ENCODE measurements around the gene DELE1.

DELE1 gene, protein sequence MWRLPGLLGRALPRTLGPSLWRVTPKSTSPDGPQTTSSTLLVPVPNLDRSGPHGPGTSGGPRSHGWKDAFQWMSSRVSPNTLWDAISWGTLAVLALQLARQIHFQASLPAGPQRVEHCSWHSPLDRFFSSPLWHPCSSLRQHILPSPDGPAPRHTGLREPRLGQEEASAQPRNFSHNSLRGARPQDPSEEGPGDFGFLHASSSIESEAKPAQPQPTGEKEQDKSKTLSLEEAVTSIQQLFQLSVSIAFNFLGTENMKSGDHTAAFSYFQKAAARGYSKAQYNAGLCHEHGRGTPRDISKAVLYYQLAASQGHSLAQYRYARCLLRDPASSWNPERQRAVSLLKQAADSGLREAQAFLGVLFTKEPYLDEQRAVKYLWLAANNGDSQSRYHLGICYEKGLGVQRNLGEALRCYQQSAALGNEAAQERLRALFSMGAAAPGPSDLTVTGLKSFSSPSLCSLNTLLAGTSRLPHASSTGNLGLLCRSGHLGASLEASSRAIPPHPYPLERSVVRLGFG

DNA sequence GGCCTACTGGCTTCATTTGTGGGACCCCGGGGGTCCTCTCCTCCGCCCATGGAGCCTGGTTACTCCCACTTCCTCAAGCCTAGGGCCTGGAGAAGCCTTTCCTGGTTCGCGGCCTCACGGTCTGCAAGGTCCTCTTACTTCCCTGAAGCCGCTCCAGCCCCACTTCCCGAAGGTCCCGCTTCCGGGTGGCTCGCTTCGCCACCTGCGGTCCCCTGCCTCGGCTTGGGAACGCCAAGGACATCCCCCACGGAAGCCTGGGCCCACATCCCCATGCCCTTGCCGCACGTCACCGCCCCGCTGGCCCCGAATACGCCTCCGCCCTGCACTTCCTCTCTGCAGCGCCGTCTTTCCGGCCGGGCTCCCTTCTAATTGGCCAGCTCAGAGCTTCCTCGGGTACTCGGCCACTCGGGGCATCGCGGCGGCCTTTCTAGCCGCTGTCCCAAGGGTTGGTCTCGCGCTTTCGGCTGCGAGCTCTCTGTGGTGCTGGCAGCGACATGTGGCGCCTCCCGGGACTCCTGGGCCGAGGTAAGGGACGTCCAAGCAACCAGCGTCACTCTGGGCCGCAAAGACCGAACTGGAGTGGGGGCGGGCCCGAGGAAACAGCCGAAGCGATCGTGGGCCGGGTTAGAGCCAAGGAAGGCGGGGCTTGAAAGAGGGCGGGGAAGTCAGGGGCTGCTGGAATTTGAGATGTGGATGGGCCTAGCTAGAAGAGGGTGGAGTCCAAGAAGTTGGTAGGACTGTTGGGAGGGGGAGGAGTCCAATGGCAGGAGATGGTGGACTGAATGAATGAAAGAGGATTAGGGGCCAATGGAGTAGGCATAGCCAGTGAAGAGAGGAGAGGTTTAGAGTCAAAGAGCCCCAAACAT lies at the start of gene DELE1:
TSS of gene DELE1 (plus strand) at position 424 of the 866 bp plus-strand sequence. CDS start at position 495, 71 bp downstream.
- peak; percentile 89 for DNase-seq

DNA sequence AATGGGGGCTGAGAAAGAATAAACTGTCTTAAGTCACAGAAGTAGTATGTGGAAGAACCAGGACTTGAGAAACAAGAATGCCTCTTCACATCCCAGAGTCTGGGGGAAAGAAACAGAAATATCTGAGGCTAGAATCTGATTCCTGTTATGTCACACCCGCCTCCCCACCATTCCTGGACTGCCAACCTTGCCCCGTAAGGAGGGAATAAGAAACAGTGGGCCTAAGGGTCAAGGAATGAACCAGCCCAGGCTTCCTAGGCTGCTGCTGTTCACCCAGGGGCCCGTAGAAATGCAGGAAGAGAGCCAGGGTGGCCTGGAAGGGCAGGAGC lies 49.8 kb upstream of the DELE1 start:
- no peak for DNase-seq

DNA sequence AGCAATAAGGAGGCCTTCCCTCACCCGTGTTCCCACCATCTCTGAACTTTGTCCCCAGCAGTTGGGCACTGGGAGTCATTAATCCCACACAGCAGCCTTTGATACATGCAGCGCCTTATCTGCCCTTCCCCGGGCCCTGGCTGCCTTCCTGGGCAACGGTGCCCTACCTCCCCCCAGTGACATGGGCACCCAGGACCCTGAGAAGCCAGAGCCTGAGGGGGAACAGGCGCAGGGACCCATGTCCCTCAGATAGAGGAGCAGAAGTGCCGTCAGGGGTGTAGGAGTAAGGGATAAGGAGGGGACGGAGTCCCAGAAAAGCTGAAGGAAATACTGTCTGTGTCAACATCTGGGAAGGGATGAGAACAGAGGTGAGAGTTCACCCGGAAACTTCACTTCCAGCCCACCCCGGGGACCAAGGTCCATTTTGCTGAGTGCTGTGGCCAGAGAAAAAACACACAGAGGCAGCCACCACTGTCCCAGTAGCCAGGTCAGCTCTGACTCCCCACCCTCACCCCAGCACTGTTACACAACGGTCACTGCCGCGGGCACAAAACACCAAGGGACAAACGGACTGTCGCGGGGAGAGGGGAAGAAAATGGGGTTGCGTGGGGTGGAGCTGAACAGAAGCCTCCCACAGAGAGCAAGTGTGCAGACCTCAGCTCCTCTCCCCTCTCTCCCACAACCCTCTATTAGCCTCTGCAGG lies 49.3 kb upstream of the DELE1 start:
- no peak for DNase-seq

DNA sequence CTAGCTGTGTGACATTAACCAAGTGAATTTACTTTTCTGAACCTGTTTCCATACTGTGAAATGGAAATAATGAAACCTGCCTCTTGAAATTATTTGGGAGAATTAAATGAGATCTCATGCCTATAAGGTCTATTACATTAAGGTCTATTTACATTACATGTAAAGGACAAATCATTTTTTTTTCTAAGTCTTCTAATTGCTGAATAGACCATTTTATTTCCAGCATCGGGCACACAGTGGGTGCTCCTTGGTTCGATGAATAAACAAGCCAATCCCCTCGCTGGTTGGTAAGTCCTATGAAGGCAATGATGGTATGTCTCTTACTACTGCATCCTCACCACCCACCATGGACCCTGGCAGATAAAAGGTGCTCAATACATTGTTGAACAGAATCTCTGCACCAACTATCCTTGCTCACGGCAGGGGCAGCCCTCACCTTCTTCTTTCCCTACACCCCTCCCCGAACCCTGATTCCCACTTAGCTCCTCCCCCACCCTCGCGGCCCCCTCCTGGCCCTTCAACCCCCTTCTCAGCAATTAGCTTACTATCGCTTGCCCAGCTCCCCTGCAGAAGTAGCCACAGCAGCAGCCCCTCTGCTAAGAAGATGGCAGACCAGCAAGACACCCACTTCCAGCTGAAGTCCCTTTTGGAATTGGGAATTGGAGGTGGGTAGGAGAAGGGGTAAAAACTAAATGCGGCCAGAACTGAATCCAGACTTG lies 48.5 kb upstream of the DELE1 start:
- DNase-seq, result no peak

DNA sequence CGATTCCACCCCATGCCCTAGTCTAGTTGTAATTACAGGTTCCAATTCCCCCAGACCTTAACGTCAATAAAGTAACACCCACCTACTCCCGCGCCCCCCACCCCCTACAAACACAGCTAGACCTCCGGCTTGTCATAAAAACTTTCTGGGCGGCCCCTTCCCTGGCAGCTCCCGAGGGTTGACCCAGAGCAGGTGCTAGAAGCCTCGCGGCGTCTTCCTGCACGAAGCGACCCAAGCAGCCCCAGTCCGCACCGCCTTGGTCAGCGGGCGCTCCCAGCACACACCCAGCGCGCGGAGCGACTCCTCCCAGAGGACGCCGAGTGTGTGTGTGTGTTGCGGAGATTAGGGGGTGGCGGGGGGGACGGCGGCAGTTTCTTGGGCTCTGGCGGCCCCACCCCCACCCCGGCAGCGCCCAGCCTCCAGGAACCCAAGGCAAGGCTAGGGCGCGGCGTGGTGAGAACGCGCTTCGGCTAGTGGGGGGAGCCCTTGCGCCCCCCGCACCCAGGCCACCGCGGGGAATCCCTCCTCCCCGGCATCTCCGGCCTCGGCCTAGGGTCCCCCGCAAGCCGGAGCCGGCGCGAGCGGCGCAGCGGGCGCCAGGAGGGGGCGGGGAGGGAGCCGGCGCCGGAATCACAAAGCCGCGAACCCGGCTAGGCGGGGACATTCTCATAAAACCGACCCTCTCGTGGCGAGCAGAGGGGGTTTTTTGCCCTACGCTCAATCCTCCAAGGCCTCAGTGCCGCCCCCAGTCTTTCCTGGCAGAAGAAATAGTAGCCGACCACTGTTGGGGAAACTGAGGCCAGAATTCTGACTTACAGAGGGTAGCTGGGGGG lies 47.7 kb upstream of the DELE1 start:
- no peak for DNase-seq

DNA sequence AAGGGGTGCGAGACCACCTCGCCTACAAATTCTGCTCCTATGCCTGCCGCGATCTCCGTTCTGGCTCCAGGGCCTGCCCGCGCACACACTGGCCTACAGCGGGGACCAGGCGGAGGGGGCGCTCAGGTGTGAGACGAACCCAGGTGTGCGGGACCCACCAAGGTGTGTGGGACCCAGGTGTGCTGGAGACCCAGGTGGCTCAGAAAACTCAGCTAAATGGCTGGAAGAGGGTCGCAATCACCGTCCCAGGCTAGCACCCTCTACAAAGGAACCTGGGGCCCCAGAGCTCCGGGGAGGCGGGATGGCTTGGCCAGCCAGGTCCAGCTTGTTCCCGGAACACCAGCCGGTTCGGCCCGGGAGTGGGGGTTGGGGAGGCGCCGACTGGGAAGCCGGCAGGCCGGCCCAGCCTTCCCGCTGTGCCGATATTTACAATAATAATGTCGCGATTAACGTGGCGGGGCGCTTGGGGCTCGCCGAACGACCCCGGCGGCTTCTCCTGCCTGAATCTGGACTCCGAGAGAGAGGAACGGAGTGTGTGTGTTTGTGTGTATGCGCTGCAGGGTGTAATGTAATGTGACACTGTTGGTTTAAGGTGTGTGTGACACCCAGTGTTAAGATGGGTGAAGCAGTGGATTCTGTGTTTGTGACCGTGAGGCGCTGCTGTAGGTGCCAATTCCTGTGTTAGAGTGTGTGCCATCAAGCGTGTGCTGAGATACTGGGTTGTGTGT lies 46.9 kb upstream of the DELE1 start:
- no peak for DNase-seq

DNA sequence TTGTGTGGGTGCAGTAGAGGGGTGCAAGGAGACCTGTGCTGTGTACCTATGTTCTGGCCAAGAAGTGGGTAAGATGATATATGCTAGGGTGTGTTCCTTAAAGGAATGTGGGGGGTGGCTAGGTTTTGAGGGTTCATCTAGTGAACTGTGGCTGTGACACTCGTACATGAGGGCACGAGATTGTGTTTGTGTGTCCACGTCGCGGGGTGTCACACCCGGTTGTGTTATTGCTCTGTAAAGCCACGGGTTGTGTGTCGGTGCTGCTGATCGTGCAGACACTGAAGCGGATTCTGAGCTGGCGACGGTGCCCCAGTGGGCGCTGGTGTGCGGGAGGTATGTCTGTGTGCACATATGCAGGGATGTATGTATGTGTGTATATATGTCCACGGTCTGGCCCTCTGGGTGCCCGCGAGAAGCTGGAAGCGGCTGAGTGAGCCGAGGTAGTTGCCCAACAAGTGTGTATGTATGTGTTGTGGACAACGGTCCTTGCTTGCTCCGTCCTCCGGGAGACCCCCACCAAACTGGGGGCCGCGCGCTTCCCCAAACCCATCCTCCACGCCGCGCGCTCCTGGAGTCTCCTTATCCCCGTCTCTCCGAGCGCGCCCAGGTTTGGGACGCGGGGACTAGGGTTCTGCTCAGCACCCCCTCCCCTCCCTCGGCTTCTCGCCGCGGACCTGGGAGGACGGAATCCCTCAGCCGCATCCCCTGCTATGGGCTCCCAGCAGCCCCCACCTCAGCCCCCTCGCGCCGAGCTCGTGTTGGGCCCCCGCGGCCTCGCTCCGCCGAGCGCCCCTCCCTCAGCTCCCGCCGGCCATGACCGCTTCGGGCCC lies 46.1 kb upstream of the DELE1 start:
- DNase-seq, result no peak

DNA sequence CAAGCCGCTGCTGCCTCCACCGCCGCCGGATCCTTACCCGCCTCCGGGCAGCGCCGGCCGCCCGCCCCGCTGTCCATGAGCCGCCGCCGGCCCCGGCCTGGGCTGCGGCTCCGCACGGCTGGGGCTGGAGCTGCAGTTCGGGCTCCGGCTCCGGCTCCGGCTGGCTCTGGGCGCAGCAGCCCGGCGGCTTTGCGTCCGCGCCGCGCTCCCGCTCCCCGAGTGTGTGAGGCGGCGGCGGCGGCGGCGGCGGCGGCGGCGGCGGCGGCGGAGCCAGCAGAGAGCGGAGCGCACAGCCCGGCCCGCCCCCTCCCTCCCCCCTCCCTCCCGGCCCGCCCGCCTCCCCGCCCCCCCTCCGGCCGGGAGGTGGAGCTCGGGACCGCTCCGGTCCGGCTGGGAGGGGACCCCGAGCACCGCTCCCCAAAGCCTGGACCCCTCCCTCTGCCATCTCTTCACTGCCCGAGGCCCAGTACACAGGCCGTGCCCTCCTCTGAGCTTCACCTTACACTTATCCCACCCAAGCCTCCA lies 45.4 kb upstream of the DELE1 start, which contains the start of gene PCDH1:
TSS of gene PCDH1 (minus strand) at position 225 of the 525 bp plus-strand sequence. CDS start at position 77, 148 bp downstream.
- no peak for DNase-seq

DNA sequence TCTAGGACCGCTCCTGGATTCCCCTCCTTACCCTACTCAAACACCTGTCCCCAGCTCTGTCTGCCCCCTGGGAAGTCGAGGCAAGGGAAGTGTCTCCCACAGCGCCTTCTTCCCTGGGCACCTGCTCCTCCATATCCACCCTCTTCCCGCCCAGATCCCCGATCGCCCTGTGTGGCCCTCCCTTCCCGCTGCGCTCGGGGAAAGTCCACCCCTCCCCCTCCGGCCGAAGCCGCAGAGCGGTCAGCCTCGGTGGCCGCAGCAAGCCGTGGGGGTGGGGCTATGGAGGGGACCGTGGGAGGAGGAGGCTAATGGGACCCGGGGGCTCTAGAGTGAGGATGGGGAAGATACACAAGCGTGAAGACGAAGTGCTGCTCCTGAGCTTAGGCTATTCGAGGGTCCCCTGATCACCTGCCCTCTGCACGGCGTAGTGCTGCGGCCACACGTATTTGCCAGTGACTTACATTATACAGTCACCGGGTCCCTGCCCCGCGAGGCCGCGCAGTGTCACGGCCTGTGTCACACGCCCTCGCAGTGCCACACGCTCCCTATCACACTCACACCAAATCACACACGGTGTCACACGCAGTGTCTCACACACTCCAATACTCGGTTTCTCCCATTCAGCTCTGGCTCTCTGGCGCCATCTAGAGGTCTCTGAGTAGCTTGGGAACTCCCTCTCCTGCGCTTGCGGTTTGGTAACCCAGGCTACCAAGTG lies 44.8 kb upstream of the DELE1 start:
- peak; percentile 88 for DNase-seq

DNA sequence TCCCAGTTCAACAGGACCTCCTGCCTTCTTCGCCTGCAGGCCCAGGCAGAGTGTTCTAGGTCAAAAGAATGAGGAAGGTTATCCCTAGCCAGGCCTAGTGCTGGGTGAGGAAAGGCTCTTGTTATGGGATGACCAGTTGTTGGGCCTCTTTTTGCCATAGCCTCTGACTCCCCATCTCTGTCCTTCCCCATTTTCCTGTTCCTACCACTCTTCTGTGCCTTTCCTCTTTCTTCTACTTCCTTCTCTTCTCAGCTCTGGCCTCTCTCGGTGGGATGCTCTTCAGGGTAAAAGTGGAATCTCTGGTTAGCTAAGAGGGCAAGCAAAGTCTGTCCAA lies 44.3 kb upstream of the DELE1 start:
- DNase-seq, result no peak

DNA sequence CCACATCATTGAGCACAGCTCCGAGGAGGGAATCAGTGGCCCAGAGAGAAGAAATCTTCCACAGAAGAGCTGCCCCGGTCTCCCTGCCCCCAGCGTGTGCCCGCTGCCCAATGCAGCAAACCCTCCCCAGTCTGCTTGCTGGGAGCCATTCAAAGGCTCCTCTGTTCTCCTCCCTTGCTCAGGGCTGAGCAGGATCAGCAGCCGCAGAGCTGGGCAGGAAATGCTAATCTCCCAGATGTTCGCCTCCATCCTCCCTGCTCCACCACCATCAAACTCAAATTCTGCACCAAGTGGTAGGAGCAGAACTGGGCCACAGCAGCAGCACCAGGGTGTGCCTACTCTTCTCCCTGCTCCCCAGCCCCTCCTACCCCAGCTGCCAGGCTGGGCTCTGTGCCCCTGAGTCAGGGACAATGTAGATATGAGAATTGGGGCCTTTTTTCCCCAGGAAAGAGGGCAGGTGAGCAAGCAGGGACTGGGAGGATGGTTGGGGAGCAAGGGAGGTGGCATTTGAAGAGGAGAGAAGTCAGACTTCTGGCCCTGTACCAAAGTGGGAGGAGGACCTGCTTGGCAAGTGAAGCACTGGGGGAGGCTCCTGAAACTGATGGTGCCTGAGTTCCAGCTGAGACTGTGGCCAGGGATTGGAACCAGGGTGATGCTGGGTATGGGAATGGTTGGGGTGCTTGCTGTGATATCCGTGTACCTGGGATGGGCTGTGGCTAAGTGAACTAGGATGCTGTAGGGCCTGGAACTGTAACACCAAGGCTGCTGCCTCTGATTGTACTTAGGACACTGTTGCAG lies 43.5 kb upstream of the DELE1 start:
- DNase-seq, result no peak

DNA sequence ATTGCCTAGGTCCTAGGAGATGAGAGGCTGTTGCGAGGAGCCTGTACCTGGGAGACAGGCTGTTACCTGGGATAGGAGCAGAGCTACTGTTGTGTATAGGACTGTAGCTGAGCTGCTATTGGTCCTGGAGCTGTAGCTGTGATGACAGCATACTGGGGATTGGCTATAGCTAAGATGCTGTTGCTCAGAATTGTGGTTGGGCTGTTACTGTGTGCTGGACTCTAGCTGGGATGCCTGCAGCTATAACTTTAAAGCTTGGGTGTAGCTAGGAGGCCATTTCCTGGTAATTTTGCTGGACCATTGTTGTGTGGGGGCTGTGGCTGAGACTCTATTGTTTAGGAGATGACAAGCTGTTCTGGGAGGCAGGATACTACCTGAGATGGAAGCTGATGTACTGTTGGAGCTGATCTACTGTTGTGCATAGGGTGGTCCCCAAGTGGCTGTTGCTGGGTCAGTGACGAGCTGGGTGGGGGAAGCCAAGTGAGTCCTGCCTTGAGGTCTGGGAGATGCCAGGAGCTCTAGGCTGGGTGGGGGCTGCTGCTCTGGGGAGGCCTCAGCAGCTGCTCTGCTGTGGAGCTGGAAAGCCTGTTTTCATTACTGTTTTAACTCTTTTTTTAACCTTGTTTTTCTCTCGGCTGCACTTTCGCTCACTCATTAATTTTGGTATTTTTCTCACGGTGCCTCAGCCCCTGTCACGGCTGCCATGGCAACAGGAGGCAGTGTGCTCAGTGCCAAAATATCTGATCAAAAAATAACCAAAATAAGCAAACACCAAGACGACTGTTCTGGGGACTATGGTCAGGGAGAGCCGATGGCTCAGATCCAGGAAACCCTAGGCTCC lies 42.5 kb upstream of the DELE1 start:
- DNase-seq, result no peak

DNA sequence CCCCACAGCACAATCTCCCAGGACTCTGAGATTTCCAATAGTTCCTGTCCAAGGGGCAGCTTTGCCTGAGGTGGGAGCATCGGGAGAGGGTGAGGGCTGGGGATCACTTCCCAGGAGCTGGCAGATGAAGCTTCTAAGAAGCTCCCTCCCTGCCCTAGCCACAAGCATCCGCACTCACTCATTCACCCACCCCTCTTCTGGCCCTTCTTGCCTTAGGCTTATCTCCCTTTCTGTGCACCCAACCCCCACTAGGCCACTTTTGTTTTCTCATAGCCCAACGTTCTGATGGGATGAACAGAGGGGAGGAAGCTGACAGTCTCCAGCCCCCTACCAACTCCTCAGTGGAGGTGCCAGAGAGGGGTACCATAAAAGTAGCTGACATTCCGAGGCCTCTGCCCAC lies 41.8 kb upstream of the DELE1 start:
- DNase-seq, result no peak

DNA sequence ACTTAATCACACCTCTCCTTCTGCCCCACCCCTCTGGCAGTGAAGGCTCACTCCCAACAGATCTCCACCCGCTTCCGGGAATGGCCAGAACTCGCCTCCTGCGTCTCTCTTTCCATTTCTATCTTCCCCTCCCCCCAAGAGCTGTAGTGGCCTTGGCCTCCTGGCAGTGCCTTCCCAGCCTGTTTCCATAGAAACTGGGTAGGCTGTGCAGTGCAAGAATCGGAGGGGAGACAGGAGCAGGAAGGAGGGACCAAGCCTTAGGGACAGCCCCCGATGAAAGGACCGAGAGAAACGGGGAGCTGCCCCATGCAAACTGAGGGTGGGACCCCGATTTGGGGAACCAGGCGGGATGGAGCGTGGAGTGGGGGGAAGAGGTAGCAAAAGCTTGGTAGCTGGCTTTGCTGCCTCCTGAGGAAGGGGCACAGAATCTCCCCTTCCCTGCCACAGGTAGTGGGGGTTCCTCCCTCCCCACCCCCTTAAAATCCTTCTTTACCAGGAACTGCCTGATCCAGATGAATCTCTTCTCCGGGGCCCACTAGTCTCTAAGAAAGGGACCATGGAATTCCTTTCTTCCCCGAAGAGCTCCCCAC lies 41.0 kb upstream of the DELE1 start:
- DNase-seq, result no peak

DNA sequence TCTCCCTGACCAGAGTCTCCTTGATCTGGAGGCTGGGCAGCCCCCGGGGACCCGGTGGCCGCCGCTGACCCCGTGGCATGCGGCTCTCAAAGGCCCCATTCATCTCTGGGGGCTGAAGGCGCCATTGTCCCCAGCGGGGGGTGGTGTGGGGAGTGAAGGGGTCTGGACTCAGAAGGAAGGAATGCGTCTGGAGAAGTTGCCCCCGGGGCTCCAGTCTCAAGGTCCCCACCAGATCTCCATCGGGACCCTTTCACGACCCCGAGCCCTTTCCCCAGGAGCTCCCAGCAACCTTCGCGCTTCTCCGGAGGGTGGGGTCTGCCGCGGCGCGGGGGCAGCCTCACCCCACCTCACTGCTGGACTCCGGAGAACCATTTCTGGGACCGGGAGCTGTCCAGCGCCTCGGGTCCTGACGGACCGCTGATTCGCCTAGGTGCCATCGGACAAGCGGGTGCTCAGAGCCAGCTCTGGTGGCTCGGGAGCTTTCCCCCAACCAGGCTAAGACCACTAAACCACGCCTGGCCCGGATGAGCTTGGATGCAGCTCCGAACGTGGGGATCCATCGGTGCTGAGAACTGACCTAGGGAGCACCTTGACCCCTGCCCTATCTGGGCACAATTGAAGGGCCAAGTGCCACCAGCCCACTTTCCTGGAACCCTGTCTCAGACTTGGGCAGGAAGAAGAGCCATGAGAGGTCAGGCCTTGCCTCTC lies 40.3 kb upstream of the DELE1 start:
- no peak for DNase-seq

DNA sequence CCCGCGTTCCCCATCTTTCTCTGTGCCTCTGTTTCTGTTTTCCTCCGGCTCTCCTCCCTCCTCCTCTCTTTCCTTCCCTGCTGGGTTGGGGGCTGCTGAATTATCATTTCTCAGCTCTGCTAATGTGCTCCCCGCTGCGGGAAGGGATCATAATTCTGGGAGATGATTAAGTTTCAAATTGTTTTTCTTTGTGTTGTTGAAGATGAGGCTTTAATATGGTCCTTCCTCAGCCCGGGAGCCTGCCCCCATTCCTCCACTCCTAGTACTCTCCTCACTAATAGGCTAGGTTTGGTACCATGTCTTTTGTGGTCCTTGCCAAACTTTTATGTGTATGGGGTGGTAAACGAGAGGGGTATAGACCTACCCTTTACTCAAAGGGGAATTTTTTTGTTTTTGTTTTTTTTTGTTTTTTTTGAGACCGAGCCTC lies 39.8 kb upstream of the DELE1 start:
- no peak for DNase-seq
